ENCODE data around the gene CARNS1.

DNA sequence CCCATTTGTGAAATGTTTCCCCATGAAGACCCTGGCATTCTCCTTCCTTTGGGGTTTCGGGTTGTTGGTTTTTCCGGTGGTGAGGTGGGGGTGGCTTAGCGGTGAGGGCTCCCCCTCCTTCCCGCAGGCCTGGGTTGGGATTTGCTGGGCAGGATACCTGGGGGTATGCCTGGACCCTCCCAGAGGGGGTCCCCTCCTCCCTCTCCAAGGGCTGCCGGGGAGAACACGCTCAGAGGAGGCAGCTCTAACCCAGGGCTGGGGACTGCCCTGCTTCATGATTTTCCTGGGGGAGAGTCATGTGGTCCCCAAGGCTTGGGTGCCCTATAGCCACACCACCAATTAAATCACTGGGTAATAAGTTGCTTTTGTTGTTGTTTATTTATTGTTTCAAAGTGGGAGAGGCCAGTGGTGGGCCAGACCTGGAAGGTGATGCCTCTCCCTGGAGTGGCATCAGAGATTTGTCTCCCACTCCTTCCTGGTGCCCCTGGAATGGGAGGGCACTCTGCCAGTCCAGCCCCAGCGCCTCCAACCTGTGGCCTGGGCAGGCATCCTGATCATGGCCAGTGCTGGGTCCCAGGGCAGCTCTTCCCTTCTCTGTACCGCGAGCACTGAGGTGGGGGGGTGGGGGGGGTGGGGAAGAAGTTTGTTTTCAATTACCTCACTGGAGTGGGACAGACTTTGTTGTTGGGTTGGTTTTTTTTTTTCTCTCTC is 40.8 kb upstream of the CARNS1 start:
- TF ChIP-seq, protein P1, sequence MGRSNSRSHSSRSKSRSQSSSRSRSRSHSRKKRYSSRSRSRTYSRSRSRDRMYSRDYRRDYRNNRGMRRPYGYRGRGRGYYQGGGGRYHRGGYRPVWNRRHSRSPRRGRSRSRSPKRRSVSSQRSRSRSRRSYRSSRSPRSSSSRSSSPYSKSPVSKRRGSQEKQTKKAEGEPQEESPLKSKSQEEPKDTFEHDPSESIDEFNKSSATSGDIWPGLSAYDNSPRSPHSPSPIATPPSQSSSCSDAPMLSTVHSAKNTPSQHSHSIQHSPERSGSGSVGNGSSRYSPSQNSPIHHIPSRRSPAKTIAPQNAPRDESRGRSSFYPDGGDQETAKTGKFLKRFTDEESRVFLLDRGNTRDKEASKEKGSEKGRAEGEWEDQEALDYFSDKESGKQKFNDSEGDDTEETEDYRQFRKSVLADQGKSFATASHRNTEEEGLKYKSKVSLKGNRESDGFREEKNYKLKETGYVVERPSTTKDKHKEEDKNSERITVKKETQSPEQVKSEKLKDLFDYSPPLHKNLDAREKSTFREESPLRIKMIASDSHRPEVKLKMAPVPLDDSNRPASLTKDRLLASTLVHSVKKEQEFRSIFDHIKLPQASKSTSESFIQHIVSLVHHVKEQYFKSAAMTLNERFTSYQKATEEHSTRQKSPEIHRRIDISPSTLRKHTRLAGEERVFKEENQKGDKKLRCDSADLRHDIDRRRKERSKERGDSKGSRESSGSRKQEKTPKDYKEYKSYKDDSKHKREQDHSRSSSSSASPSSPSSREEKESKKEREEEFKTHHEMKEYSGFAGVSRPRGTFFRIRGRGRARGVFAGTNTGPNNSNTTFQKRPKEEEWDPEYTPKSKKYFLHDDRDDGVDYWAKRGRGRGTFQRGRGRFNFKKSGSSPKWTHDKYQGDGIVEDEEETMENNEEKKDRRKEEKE (IDR thresholded peaks at IDR 0.05; ENCODE audit: borderline replicate concordance in 1 of 2, control insufficient read depth in 1 of 2, low read depth in 2 of 2, low read length in 1 of 2): no peak
- TF ChIP-seq HDGF (IDR thresholded peaks at IDR 0.05): no peak
- no peak for TF ChIP-seq ZNF347 (CRISPR knock-in tag; IDR thresholded peaks at IDR 0.05; ENCODE audit: low read depth)

Data from K562 (cell line).